Retina (tissue), 1 donor: ENCODE results near the gene ZNF516.

Experiments used
- DNase-seq: peaks from one replicate; pipeline ENCODE4 v3.0.0-alpha.2; 2016

Gene ZNF516

DNA sequence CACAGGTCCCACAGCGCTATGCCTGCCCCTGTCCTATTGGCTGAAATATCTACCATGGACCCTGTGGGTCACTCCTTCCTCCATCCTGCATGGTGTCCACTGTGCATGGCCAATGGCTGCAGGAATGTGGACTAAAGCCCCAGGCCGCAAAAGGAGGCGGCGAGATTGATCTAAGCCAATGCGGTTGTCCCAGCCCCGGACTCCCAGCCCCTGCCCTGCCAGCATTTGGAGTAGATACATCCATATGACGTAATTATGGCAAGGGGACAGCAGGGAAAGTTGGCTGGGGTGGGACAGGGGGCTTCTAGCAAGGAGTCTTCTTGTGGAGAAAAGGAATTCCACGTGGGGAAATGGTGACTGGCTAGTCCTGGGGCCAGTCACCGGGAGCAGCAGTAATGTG, 11.4 kb upstream of the ZNF516 start:
- DNase-seq = no peak

- DNase-seq = no peak
Observed at GRCh38 chr18:76505614-76506013, 10.6 kb upstream of the ZNF516 start.

DNA sequence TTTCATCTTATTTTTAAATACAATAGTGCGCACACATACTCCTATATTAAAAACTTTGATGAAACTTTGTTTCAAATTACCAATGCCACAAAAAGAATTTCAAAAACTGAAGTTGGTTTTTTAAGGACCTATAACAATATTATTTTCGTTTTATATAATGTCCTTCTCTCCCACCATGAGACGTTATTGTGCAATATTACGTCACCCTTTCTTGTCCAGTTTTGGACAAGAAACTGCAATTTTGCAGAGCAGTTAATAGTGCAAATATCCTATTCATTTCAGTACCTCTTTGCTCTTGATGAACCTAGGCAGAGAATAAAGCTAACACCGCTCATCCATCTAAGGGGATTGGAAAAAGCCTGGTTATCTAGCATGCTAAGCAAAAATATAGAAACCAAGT, 9.7 kb upstream of the ZNF516 start:
- DNase-seq = no peak

GRCh38 chr18:76503649-76504386, 8.8 kb upstream of the ZNF516 start:
- DNase-seq = peak; percentile 77

DNA sequence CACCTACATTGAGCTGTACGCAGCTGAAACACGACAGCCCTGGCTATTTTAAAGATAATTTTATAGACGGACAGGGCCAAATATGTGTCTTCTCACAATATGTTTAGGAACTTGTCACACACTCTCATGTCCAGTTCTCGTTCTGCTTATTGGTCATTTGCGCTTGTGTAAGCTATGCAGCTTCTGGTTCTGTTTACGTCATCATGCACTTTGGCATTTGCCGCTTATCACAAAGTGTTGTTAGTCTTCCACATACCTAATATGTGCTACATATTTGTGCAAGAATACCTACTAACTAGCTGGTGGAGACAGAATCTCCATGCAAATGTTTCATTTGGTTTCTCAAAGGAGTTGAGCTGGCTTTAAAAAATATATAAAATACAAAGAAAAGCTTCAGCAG, 7.5 kb upstream of the ZNF516 start:
- DNase-seq = no peak

- DNase-seq = no peak
Observed at GRCh38 chr18:76499637-76500340, 4.7 kb upstream of the ZNF516 start.

- no peak for DNase-seq
Observed at GRCh38 chr18:76499021-76499420, 4.0 kb upstream of the ZNF516 start.

- no peak for DNase-seq
Observed at GRCh38 chr18:76498064-76498463, 3.0 kb upstream of the ZNF516 start.

DNA sequence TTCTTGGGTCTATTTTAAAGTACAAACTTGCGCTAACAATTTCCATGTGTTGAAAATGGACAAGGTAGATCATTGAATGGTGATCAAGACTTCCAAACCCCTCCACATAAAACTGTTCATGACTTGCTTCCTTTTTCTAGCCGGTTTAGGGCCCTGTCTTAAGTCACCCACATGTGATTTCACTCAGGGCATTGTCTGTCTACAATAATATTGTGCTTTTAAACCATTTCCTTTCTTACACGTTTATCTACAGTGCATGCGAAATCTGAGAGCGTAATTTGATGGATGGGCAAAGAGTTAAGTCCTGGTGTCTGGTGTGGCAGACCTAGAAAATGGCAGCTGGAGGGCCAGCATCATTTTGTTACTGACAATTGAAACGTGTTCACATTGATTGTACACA, 2.0 kb upstream of the ZNF516 start:
- no peak for DNase-seq

DNA sequence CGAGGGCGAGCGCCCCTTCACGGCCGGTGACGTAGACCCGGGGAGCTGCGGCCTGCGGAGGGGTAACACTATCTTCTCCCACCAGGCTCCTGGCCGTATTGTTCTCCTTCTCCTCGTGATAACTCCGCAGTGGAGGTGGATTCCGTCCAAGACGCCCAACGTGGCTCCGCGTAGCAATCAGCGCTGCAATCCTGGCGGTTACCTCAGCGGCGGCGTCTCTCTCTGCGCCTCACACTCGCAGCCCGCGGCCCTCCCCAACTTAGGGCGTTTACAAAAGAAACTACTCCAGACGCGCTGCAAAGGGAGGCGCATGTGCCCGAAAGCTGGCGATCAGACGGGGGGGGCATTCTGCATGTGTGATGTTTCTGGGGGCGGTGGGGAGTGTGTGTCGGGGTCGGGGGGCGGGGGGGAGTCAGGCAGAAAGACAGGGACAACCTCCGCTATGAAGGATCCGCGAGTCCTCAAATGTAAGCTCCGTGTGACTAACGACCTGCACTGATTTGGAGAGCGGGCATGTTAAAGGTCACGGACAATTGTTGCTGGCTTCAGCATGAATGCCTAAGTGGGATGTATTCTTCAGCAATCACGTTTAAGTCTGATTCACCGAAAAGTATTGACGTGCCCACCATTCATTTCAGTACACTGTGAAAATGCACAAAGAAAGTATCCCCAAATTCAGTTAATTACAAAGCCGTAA, 1.3 kb upstream of the ZNF516 start:
- DNase-seq = peak; percentile 85

GRCh38 chr18:76495435-76496193, 572 bp upstream of the ZNF516 start:
- DNase-seq = peak; percentile 90

DNA sequence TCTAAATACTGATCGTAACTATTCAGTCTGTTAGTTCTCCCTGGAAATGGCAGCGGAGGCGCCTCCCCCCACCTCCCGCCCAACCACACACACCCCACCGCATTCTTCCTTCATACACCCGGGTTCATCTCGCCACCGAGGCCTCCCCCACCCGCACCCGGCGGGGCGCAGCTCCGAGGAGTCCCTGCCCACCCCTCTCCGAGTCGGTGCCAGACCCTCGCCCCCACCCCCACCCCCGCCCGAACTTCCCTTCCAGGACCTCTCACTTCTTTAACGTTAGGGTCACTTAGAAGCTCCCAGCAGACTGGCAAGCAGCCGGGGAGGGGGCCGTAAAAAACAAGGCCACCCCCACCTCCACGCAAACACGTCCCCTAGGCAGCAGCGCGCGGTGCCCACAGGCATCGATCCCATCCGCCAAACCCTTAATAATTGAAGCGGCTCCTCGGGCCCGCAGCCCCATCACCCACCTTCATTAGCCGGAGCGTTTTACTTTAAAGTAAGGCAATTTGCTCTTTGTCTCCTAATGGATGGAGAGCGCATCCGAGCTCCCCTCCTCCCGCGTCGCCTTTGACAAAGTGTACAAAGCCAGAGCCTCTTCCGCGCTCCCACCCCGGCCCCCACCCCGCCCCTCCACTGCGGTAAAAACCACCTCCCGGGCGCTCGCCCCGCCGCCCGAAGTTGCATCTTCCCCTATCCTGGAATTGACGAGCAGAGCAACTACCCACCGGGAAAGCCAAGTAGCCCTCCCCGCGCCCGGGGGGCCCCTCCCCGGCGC, 624 bp downstream of the ZNF516 start:
- DNase-seq = peak; percentile 79

DNA sequence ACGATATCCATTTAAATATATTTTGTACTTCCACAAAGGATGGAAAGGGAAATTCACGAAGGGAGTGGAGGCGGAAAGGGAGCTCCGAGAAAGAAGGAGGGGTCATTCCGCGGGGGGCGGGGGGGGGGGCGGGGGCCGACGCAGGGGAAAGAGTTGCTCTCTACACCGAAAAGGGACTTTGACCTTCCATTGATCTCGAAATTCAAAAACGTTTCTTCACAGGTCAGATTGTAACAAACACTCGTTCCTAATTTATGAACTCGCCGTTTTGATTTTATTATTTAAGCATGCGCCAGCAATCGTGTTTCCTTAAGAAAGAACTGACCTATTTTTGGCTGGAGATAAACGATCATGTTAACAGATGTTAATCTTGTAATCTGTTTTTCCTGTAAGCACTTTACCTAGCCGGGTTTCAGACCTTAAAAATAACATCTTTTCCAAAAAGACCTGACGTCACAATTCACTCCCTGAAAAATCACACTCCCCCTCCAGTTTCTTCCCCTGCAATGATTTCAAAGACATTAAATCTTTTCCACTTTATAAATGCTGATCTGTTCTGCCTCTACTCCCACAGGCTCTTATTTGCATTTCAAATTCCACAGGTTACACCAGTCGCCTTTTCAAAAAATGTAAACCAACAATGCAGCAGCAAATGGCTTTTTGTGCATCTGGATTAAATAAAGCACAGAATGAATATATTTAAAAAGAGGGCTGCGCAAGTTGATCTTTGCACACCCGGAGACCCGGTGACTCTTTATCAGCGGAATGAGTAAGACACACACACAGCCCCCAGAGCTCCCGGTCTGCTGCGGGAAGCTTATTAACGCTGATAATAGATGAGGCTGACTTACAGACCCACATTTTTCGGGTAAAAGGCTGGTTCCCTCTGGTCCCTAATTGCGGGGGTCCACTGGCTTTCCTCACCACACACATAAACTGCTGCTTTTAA, 1.6 kb downstream of the ZNF516 start:
- DNase-seq = peak; percentile 78

DNA sequence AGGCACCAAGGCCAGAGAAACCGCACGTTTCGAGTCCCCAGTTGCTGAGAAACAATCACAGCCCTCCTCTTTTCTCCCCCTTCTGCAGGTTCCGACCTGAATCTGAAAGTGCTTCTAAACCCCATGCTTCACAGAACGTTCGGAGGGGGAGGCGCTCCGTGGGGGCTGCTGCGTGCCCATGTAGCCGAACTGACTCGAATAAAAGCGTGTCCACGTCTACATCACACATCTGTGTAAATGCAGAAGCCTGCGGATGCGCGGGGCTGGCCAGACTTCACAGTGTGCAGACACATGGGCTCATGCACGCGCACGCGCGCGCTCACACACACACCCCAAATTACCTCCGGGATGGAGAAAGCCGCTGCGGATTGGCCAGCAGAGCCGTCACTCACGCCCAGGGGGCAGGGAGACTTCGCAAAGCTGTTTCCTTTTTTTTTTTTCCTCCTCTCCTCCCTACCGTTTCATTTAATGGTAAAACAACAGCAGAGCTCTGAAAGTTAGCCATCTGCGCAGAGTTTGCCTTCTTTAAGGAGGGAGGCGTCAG, 2.3 kb downstream of the ZNF516 start:
- DNase-seq = peak; percentile 99

- peak; percentile 84 for DNase-seq
Observed at GRCh38 chr18:76491776-76492668, 3.0 kb downstream of the ZNF516 start.

GRCh38 chr18:76491473-76491775, 3.6 kb downstream of the ZNF516 start:
- no peak for DNase-seq

- DNase-seq = peak; percentile 73
Observed at GRCh38 chr18:76490670-76491472, 4.2 kb downstream of the ZNF516 start.

DNA sequence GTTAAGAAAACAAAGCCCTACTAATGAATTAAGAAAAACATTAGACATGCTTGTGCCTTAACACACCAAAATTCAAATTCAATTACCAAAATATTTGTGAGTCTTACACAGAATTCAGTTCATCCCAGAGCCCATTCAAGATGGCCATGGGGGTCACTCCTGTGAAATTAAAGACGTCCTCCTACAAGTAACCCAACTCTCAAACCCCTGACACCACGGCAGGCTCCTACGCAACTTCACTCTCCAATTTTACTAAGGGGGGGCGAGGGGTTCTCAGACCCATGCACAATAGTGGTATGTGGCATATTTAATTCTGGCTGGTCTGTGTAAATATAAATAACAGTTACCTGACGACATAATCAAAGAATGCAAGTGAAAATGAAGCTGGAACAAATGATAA, 5.0 kb downstream of the ZNF516 start:
- no peak for DNase-seq

DNA sequence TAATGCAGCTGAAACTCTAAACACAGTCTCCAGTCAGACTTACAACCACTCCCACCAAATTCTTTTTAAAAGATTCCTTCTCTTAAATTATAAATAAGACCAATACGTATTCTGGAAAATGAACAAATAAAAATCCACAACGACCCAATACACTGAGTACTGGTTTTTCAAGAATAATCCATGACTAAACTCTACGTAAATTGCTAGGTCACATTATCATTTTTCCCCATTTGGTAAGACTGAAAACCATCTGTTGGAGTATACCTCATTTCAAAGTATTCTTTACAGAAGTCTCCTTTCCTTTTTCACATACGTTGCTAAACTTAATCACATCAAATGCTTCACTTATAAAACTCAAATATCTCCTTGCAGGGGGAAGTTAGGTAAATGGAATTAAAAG, 6.0 kb downstream of the ZNF516 start:
- no peak for DNase-seq
